CD4-positive, alpha-beta T cell treated with Interleukin-15 for 1 hour (primary cell): ENCODE measurements around the gene KLC3.
"Not testable (repeated sequence)": the region's sequence is repeated elsewhere in the genome, so short reads cannot be mapped to it uniquely, and the experiment has no call there.

Experiments used
- DNase-seq: peaks from one replicate; pipeline ENCODE4 v3.0.0-alpha.2; 2020

KLC3 gene

GRCh38 chr19:45340232-45340898 is at the start of gene KLC3:
KLC3 (plus strand) TSS chr19:45340750; CDS start chr19:45345542, 4,792 bp downstream.
- no peak for DNase-seq

- no peak for DNase-seq
Observed at GRCh38 chr19:45291834-45292233, 48.7 kb upstream of the KLC3 start.

GRCh38 chr19:45293682-45294081 is 46.9 kb upstream of the KLC3 start:
- DNase-seq: no peak

- no peak for DNase-seq
Observed at GRCh38 chr19:45294291-45295029, 46.1 kb upstream of the KLC3 start.

GRCh38 chr19:45295873-45296272 is 44.7 kb upstream of the KLC3 start:
- no peak for DNase-seq

GRCh38 chr19:45296355-45296754 is 44.2 kb upstream of the KLC3 start:
- DNase-seq: peak; percentile 46

- DNase-seq: no peak
Observed at GRCh38 chr19:45297674-45298073, 42.9 kb upstream of the KLC3 start.

GRCh38 chr19:45298264-45298663 is 42.3 kb upstream of the KLC3 start:
- no peak for DNase-seq

- no peak for DNase-seq
Observed at GRCh38 chr19:45299719-45300118, 40.8 kb upstream of the KLC3 start.

GRCh38 chr19:45302416-45302815 is 38.1 kb upstream of the KLC3 start:
- no peak for DNase-seq

- no peak for DNase-seq
Observed at GRCh38 chr19:45303269-45304060, 37.1 kb upstream of the KLC3 start.

GRCh38 chr19:45304141-45304926 is 36.2 kb upstream of the KLC3 start:
- no peak for DNase-seq

GRCh38 chr19:45305007-45305406 is 35.5 kb upstream of the KLC3 start:
- no peak for DNase-seq

GRCh38 chr19:45305421-45305820 is 35.1 kb upstream of the KLC3 start:
- DNase-seq: no peak

GRCh38 chr19:45306040-45306439 is 34.5 kb upstream of the KLC3 start:
- DNase-seq: no peak

GRCh38 chr19:45306518-45307027 is 34.0 kb upstream of the KLC3 start:
- no peak for DNase-seq

- DNase-seq: no peak
Observed at GRCh38 chr19:45307361-45307760, 33.2 kb upstream of the KLC3 start.

GRCh38 chr19:45309322-45309721 is 31.2 kb upstream of the KLC3 start:
- not testable (repeated sequence) for DNase-seq

- peak; percentile 54 for DNase-seq
Observed at GRCh38 chr19:45311621-45312020, 28.9 kb upstream of the KLC3 start.

- not testable (repeated sequence) for DNase-seq
Observed at GRCh38 chr19:45312285-45312684, 28.3 kb upstream of the KLC3 start.

GRCh38 chr19:45314708-45315245 is 25.8 kb upstream of the KLC3 start:
- DNase-seq: no peak

- no peak for DNase-seq
Observed at GRCh38 chr19:45315304-45315703, 25.2 kb upstream of the KLC3 start.
